Loucy (cell line): ENCODE measurements around the gene LRRFIP1.

Experiments used
- H2AFZ ChIP-seq: fragments of 200-600 bp; sonication (generic); 2 replicates; pipeline ENCODE4 v1.6.0; 2016; ENCODE audit warnings: antibody characterized with exemption, mild to moderate bottlenecking, low read length, moderate library complexity
- H3F3A ChIP-seq: fragments of 200-600 bp; 2 replicates; pipeline ENCODE4 v1.6.0; 2016; ENCODE audit warnings: antibody characterized with exemption, low read depth, mild to moderate bottlenecking
- H3K27me3 ChIP-seq: fragments of 200-600 bp; sonication (generic); 2 replicates; pipeline ENCODE4 v1.6.1; 2014; ENCODE audit warnings: low read length, mild to moderate bottlenecking; ENCODE audit not compliant: insufficient read depth, poor library complexity, severe bottlenecking
- H3K36me3 ChIP-seq: fragments of 200-600 bp; sonication (generic); 2 replicates; pipeline ENCODE4 v1.6.1; 2016; ENCODE audit warnings: low read length; ENCODE audit not compliant: insufficient read depth
- H3K4me1 ChIP-seq: fragments of 200-600 bp; sonication (generic); 2 replicates; pipeline ENCODE4 v1.5.1; 2014; ENCODE audit warnings: low read length, mild to moderate bottlenecking; ENCODE audit not compliant: insufficient read depth, poor library complexity, severe bottlenecking
- H3K4me2 ChIP-seq: fragments of 200-600 bp; sonication (generic); 2 replicates; pipeline ENCODE4 v1.6.0; 2014; ENCODE audit warnings: antibody characterized with exemption, low read length, low read depth, mild to moderate bottlenecking; ENCODE audit not compliant: poor library complexity, severe bottlenecking
- H3K4me3 ChIP-seq: fragments of 200-600 bp; sonication (generic); 2 replicates; pipeline ENCODE4 v1.5.1; 2014; ENCODE audit warnings: low read length, mild to moderate bottlenecking, mixed read lengths; ENCODE audit not compliant: poor library complexity, severe bottlenecking
- H3K79me2 ChIP-seq: fragments of 200-600 bp; sonication (generic); 2 replicates; pipeline ENCODE4 v1.6.1; 2014; ENCODE audit warnings: low read length; ENCODE audit not compliant: insufficient read depth
- H3K9ac ChIP-seq: fragments of 200-600 bp; sonication (generic); 2 replicates; pipeline ENCODE4 v1.6.0; 2014; ENCODE audit warnings: mild to moderate bottlenecking, low read depth, low read length, moderate library complexity; ENCODE audit not compliant: poor library complexity, severe bottlenecking
- H3K9me2 ChIP-seq: fragments of 200-600 bp; sonication (generic); replicated peaks from 2 replicates; pipeline ENCODE4 v1.6.1; 2016; ENCODE audit warnings: low read depth, low read length, mixed read lengths
- H3K9me3 ChIP-seq: fragments of 200-600 bp; sonication (generic); 2 replicates; pipeline ENCODE4 v1.6.1; 2014; ENCODE audit warnings: mild to moderate bottlenecking, antibody characterized with exemption, low read length, low read depth; ENCODE audit not compliant: insufficient read depth
- H4K20me1 ChIP-seq: fragments of 200-600 bp; sonication (generic); 2 replicates; pipeline ENCODE4 v1.6.0; 2014; ENCODE audit warnings: antibody characterized with exemption, low read length, mild to moderate bottlenecking; ENCODE audit not compliant: insufficient read depth, poor library complexity, severe bottlenecking
- EZH2phosphoT487 ChIP-seq: fragments of 200-600 bp; IDR thresholded peaks from 2 replicates; pipeline ENCODE4 v1.6.1; 2018; ENCODE audit warnings: antibody characterized with exemption, mild to moderate bottlenecking, moderate library complexity, borderline replicate concordance
- TF ChIP-seq, protein P1 (sequence below): fragments of 200-600 bp; sonication (generic); conservative IDR thresholded peaks from 2 replicates; pipeline ENCODE4 v1.5.1; 2014; ENCODE audit warnings: mild to moderate bottlenecking, antibody characterized with exemption, low read length

LRRFIP1 gene

DNA sequence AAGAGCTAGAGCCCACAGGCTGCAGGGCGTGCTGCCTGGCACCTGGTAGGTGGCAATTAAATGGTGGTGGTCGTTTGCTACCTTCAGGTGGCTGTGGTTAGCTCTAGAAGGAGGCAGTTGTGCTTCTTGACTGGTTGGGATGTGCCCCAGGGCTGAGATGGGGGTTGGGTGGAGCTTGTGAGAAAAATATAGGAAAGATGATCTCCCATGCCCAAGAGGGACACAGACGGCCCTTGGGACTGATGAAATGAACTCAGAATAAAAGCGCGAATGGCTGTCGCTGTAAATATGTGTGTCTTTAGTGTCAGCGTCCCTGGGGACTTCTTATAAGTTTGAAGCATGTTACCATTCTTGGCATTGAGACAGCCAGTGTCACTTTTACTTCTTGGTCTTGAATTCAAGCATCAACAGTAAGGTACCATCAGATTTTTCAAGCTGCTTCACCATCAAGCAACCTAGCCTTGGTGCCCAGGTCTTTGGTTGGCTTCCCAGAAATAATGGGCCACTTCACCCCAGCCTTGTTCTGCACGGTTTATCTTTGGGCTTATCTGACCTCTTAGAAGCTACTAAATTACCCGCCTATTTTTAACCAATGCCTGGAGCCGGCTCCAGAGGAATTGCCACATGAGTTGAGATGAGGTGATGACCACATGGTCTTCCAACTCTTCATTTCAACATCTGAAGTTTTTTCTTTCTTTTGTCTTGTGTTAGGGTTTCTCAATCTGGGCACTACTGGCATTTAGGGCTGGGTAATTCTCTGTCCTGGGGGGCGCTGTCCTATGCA lies 11.9 kb downstream of the LRRFIP1 start:
- H3K4me2 ChIP-seq: no peak overlapping the region

DNA sequence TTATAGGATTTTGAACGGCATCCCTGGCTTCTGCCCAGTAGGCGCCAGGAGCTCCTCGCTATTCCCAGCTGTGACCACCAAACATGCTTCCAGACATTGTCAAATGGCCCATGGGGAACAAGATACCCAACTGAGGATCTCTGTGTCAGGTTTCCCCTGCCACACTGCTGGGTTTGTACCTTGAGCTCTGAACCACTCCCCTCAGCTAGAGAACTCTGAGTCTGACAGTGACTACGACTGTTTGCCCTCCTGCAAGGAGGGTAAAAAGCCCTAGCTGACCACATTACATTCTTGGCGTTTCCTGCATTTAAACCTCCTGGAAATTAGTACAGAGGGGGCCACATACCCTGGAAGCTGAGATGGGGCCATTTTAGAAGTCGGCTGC lies 12.4 kb downstream of the LRRFIP1 start:
- Histone ChIP-seq H3K9ac (no peak overlapping the region), H3K27me3 (no peaks in the 10 kb centered on the region), H2AFZ (no peak overlapping the region), H4K20me1 (no peaks in the 10 kb centered on the region), H3K79me2 (no peaks in the 10 kb centered on the region), H3K36me3 (no peaks in the 10 kb centered on the region), H3K9me2 (no peaks in the 10 kb centered on the region), H3K4me1 (no peaks in the 10 kb centered on the region), H3K9me3 (no peaks in the 10 kb centered on the region), H3F3A (no peaks in the 10 kb centered on the region), H3K4me2 (no peak overlapping the region), H3K4me3 (no peak overlapping the region)
- TF ChIP-seq, protein P1, sequence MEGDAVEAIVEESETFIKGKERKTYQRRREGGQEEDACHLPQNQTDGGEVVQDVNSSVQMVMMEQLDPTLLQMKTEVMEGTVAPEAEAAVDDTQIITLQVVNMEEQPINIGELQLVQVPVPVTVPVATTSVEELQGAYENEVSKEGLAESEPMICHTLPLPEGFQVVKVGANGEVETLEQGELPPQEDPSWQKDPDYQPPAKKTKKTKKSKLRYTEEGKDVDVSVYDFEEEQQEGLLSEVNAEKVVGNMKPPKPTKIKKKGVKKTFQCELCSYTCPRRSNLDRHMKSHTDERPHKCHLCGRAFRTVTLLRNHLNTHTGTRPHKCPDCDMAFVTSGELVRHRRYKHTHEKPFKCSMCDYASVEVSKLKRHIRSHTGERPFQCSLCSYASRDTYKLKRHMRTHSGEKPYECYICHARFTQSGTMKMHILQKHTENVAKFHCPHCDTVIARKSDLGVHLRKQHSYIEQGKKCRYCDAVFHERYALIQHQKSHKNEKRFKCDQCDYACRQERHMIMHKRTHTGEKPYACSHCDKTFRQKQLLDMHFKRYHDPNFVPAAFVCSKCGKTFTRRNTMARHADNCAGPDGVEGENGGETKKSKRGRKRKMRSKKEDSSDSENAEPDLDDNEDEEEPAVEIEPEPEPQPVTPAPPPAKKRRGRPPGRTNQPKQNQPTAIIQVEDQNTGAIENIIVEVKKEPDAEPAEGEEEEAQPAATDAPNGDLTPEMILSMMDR: no peak
- TF ChIP-seq EZH2phosphoT487: no peak

More for the DNA sequence above, 11.9 kb downstream of the LRRFIP1 start:
- H3K4me3 ChIP-seq: no peak overlapping the region
- no peak overlapping the region for H2AFZ ChIP-seq
- H3K79me2 ChIP-seq: no peaks in the 10 kb centered on the region
- H3K9me2 ChIP-seq: no peaks in the 10 kb centered on the region
- no peaks in the 10 kb centered on the region for H3K9me3 ChIP-seq
- H3K36me3 ChIP-seq: no peaks in the 10 kb centered on the region
- no peak for TF ChIP-seq EZH2phosphoT487
- TF ChIP-seq, protein P1: no peak
- no peaks in the 10 kb centered on the region for H4K20me1 ChIP-seq
- no peaks in the 10 kb centered on the region for H3F3A ChIP-seq
- H3K27me3 ChIP-seq: no peaks in the 10 kb centered on the region
- H3K9ac ChIP-seq: no peak overlapping the region
- no peaks in the 10 kb centered on the region for H3K4me1 ChIP-seq

DNA sequence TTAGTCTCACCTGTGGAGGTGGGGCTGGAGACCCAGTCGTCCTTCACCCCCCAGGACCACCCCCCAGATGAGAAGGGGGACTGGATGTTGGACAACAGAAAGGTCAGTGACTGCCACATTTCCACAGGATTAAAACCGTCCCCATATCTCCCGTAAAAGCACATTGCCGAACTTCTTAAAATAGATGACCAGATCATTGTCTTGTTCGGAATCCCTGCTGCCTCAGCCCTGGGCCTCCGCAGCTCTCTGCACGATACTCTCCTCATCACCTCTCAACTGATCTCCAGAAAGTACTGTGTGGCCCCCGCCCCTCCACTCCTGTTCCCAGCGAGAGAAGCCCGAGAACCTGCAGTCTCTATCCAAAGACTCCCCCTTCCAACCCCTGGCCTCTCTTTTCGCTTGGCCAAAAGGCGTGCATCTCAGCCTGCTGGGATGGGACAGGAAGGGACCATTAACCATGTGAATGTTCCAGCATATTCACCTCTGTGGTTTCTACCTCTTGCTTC lies 13.2 kb downstream of the LRRFIP1 start:
- Histone ChIP-seq H3K9ac (no peak overlapping the region), H3K79me2 (no peaks in the 10 kb centered on the region)

More for the DNA sequence above, 13.2 kb downstream of the LRRFIP1 start:
- Histone ChIP-seq H3K9me3 (no peaks in the 10 kb centered on the region), H3K4me3 (no peak overlapping the region), H3K36me3 (no peaks in the 10 kb centered on the region), H4K20me1 (no peaks in the 10 kb centered on the region), H3K27me3 (no peaks in the 10 kb centered on the region), H3F3A (no peaks in the 10 kb centered on the region), H3K4me2 (no peak overlapping the region), H2AFZ (no peak overlapping the region), H3K4me1 (no peaks in the 10 kb centered on the region), H3K9me2 (no peaks in the 10 kb centered on the region)
- no peak for TF ChIP-seq EZH2phosphoT487
- TF ChIP-seq, protein P1: no peak
